ENCODE measurements around the gene FBLN7. TPM values are rescaled to one million over a fixed set of nuclear protein-coding genes. Genes with fewer than 3 reads are reported as not detected.

The FBLN7 gene
- total and polyA plus RNA-seq, 3 donors from 2014 or later, result 0.79 to 3.3 (median 3.1) TPM

DNA sequence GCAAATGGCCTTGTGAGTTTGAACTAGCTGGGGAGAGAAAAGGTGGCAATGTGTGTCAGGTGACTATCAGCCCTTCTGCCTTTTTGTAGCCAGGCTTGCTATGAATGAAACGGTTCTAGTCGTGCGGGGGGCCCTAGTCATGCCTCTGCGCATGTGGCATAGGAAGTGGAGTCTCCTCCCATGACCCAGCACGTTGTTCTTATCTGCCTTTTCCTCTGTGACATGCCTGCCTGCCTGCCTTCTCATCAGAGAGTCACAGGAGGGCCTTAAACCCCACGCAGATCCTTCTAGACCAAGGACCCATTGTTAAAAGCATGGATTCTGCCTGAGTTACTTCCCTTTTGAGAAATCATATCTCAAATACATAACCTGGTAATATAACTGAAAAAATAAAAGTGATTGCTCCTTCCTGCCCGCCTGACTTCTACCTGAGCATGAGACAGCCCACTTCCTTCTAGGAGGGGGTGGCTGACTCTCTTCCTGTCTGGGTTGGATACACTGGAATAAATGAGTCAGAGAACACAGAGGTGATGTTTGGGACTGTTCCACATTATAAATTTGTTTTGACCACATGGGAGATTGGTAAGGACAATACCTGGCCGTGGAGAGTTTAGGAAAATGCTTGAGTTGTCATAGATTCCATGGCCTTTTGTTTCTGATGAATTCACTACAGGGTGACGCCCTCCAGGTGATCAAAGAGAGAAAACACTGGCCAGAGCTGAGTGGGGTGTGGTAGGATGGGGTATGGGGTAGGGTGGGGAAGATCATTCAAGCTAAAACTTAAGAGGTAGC lies 49.8 kb downstream of the FBLN7 start:
- Histone ChIP-seq H3K36me3 (ENCODE audit: low read depth, missing control alignments) (no peaks in the 10 kb centered on the region), H3K4me3 (no peak overlapping the region), H3K27me3 (no peaks in the 10 kb centered on the region), H3K4me1 (no peaks in the 10 kb centered on the region), H3K9me3 (no peaks in the 10 kb centered on the region), H3K27ac (no peak overlapping the region)
- DNase-seq, result no peak
- WGBS, 2 donors, result 70 to 78% methylated on average over 9 of the region's 9 CpGs
- intact Hi-C loops (cut with DNase I; ENCODE audit: low total_unique reads), result no loop called here
- TF ChIP-seq POLR2A (IDR thresholded peaks at IDR 0.05), result no peak
- TF ChIP-seq, protein P1, sequence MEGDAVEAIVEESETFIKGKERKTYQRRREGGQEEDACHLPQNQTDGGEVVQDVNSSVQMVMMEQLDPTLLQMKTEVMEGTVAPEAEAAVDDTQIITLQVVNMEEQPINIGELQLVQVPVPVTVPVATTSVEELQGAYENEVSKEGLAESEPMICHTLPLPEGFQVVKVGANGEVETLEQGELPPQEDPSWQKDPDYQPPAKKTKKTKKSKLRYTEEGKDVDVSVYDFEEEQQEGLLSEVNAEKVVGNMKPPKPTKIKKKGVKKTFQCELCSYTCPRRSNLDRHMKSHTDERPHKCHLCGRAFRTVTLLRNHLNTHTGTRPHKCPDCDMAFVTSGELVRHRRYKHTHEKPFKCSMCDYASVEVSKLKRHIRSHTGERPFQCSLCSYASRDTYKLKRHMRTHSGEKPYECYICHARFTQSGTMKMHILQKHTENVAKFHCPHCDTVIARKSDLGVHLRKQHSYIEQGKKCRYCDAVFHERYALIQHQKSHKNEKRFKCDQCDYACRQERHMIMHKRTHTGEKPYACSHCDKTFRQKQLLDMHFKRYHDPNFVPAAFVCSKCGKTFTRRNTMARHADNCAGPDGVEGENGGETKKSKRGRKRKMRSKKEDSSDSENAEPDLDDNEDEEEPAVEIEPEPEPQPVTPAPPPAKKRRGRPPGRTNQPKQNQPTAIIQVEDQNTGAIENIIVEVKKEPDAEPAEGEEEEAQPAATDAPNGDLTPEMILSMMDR (IDR thresholded peaks at IDR 0.05), result no peak

DNA sequence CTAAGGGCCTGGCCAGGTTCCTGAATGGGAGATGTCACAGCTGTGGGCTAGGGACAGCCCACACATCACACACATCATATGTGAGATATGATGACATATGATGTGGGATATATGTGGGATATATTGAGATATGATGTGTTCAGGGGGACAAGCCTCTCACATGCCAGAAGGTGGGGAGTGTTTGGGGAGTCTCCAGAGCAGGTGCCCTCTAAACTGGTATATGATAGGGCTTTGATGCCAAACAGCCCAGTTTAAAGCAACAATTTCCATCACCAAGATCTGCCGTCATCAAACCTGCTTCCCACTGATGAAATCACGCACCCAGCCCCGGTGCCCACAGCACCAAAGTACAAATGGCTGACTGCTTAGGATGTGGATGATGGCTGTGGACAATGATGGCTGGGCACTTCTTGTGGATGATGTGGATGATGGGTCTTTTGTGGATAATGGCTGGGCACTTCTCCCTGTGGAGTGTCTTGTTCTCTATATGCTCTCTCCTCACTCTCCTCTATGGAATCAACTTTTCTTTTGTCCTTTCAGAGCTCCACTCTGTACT lies 50.9 kb downstream of the FBLN7 start:
- H3K4me3 ChIP-seq, result no peak overlapping the region
- H3K27ac ChIP-seq, result no peak overlapping the region
- 89 to 91% methylated on average over 3 of the region's 3 CpGs for WGBS, 2 donors
- no peaks in the 10 kb centered on the region for H3K4me1 ChIP-seq
- no peaks in the 10 kb centered on the region for H3K27me3 ChIP-seq
- H3K9me3 ChIP-seq, result no peaks in the 10 kb centered on the region
- intact Hi-C loops (cut with DNase I; ENCODE audit: low total_unique reads), result no loop called here
- no peaks in the 10 kb centered on the region for H3K36me3 ChIP-seq (ENCODE audit: low read depth, missing control alignments)
- no peak for TF ChIP-seq POLR2A (IDR thresholded peaks at IDR 0.05)
- TF ChIP-seq, protein P1 (IDR thresholded peaks at IDR 0.05), result no peak
- DNase-seq, result no peak

DNA sequence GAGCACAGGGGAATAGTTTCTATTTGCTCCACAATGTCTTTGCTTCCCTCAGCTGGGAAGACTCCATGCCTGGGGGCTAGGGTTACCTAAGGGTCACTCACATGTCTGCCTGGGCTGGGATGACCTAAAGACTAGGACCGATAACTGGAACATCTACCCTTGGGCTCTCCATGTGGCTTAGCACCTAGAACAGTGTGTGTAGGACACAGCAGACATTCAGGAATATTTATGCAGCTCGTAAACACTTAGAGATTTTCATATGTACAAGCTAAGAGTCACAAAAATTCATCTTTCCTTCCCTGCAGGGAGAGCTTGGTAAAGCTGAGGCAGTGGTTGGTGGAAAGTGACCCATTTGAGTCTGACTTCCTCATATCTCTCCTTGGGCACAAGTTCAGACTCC lies 55.8 kb downstream of the FBLN7 start:
- intact Hi-C loops (cut with DNase I; ENCODE audit: low total_unique reads), result no loop called here
- TF ChIP-seq, protein P1 (IDR thresholded peaks at IDR 0.05), result no peak
- TF ChIP-seq POLR2A (IDR thresholded peaks at IDR 0.05), result no peak
- WGBS, 2 donors, result 89 to 95% methylated on average over 2 of the region's 2 CpGs

DNA sequence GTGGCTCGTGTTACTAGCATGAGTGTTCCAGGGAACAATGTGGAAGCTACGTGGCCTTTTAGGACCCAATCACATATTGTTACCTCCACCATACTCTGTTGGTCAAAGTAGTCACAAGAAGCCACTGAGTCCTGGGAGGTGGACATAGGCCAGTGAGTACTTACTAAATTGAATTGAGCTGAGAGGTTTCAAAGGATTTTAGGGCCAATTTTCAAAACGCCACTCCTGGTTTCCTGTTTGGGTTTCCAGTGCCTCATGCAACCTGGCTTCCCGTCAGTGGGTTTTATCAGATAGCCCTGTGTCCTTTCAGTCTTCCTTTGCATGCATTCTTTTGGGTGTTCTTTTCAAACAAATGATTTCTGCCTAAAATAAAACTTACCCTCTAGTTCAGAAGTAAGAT lies 56.3 kb downstream of the FBLN7 start:
- Histone ChIP-seq H3K36me3 (ENCODE audit: low read depth, missing control alignments) (no peaks in the 10 kb centered on the region), H3K4me3 (no peak overlapping the region), H3K27ac (no peak overlapping the region), H3K4me1 (no peaks in the 10 kb centered on the region), H3K9me3 (no peaks in the 10 kb centered on the region), H3K27me3 (no peaks in the 10 kb centered on the region)
- intact Hi-C loops (cut with DNase I; ENCODE audit: low total_unique reads), result no loop called here
- TF ChIP-seq POLR2A (IDR thresholded peaks at IDR 0.05), result no peak
- TF ChIP-seq, protein P1 (IDR thresholded peaks at IDR 0.05), result no peak
- 81 to 86% methylated on average over 4 of the region's 4 CpGs for WGBS, 2 donors
- DNase-seq, result no peak

More for the DNA sequence above, 55.8 kb downstream of the FBLN7 start:
- Histone ChIP-seq H3K36me3 (ENCODE audit: low read depth, missing control alignments) (no peaks in the 10 kb centered on the region), H3K4me3 (no peak overlapping the region), H3K27ac (no peak overlapping the region), H3K9me3 (no peaks in the 10 kb centered on the region), H3K27me3 (no peaks in the 10 kb centered on the region), H3K4me1 (no peaks in the 10 kb centered on the region)
- no peak for DNase-seq

All from testis (tissue), 3 donors.